H1 (cell line): Measurements from ENCODE around the gene UBR2. TPM values are rescaled to one million over a fixed set of nuclear protein-coding genes. Genes with fewer than 3 reads are reported as not detected.

Source experiments
- CTCF ChIA-PET: fragments of 300-600 bp; sonication (Branson Sonifier 250); formaldehyde crosslinking; loops from one replicate; lab custom pipeline; 2021; ENCODE audit not compliant: partially characterized antibody; lab: Charles Lee
- POLR2A ChIA-PET: fragments of 300-600 bp; sonication (Branson Sonifier 250); formaldehyde crosslinking; loops from one replicate; lab custom pipeline; 2021; ENCODE audit warnings: inconsistent platforms; ENCODE audit not compliant: partially characterized antibody; lab: Charles Lee
- DNase-seq, 2 experiments: peaks; one replicate each; pipeline versions ENCODE4 v3.0.0 to v3.0.0-alpha.2; 2010 to 2022; ENCODE audit warnings: low spot score in 2 of 2, low read depth in 1 of 2, mixed read lengths in 1 of 2
- FAIRE-seq: peaks from 2 replicates; lab custom pipeline; 2011; peaks lifted over from hg19 to GRCh38; lab: Jason Lieb, UNC
- H2AFZ ChIP-seq: 2 replicates; pipeline ENCODE4 v1.8.1; 2012; ENCODE audit warnings: low read length, inconsistent platforms
- H2AK5ac ChIP-seq: 2 replicates; pipeline ENCODE4 v1.6.1; 2013; ENCODE audit warnings: low read depth, low read length
- H2BK120ac ChIP-seq: replicated peaks from 2 replicates; pipeline ENCODE3; 2013; ENCODE audit warnings: low read depth, low read length, inconsistent platforms
- H2BK12ac ChIP-seq: 2 replicates; pipeline ENCODE4 v1.6.1; 2013; ENCODE audit warnings: low read depth, low read length
- H2BK15ac ChIP-seq: 2 replicates; pipeline ENCODE4 v1.6.1; 2013; ENCODE audit warnings: low read length
- H2BK20ac ChIP-seq: 2 replicates; pipeline ENCODE4 v1.6.1; 2013; ENCODE audit warnings: low read length
- H2BK5ac ChIP-seq: 2 replicates; pipeline ENCODE4 v1.6.1; 2013; ENCODE audit warnings: low read depth, low read length
- H3K14ac ChIP-seq: 2 replicates; pipeline ENCODE4 v1.6.1; 2013; ENCODE audit warnings: inconsistent platforms; ENCODE audit not compliant: insufficient read length
- H3K18ac ChIP-seq: 2 replicates; pipeline ENCODE4 v1.6.1; 2013; ENCODE audit warnings: low read length; ENCODE audit errors: extremely low read depth
- H3K23ac ChIP-seq: 2 replicates; pipeline ENCODE4 v1.6.1; 2013; ENCODE audit warnings: inconsistent platforms; ENCODE audit not compliant: insufficient read length
- H3K23me2 ChIP-seq: 2 replicates; pipeline ENCODE4 v1.6.1; 2013; ENCODE audit warnings: low read depth, low read length
- H3K27ac ChIP-seq: 2 replicates; pipeline ENCODE4 v1.6.1; 2011; ENCODE audit warnings: low read depth, low read length, inconsistent platforms
- H3K27me3 ChIP-seq, 4 experiments: replicated peaks in 1 of 4; 1 replicate in 1 of 4; 2 replicates in 3 of 4; pipeline versions ENCODE4 v1.6.1 to v1.8.1; 2011 to 2013; ENCODE audit warnings: low read length in 3 of 4, mild to moderate bottlenecking in 3 of 4, inconsistent platforms in 2 of 4, mixed read lengths in 2 of 4, moderate library complexity in 1 of 4; ENCODE audit not compliant: control insufficient read depth in 3 of 4, insufficient read depth in 3 of 4; ENCODE audit errors: extremely low read depth in 1 of 4
- H3K36me3 ChIP-seq, 4 experiments: 2 replicates each; pipeline versions ENCODE4 v1.6.1 to v1.8.1; 2011 to 2013; ENCODE audit warnings: mild to moderate bottlenecking in 4 of 4, low read length in 3 of 4, moderate library complexity in 2 of 4, control low read depth in 1 of 4, inconsistent platforms in 1 of 4; ENCODE audit not compliant: insufficient read depth in 4 of 4, control insufficient read depth in 2 of 4
- H3K4ac ChIP-seq: replicated peaks from 2 replicates; pipeline ENCODE3; 2013; ENCODE audit warnings: low read length, low read depth, mixed read lengths, inconsistent platforms; ENCODE audit not compliant: insufficient read length
- H3K4me1 ChIP-seq, 4 experiments: replicated peaks in 1 of 4; 1 replicate in 1 of 4; 2 replicates in 3 of 4; pipeline versions ENCODE4 v1.6.1 to v1.8.1; 2011 to 2013; ENCODE audit warnings: low read length in 3 of 4, inconsistent platforms in 2 of 4, mixed read lengths in 1 of 4; ENCODE audit not compliant: insufficient read depth in 4 of 4, control insufficient read depth in 3 of 4
- H3K4me2 ChIP-seq, 2 experiments: 2 replicates each; pipeline versions ENCODE4 v1.6.1 to v1.8.1; 2011 to 2013; ENCODE audit warnings: low read depth in 2 of 2, low read length in 2 of 2, control low read depth in 1 of 2, inconsistent platforms in 1 of 2, mild to moderate bottlenecking in 1 of 2; ENCODE audit not compliant: insufficient read depth in 1 of 2
- H3K4me3 ChIP-seq, 4 experiments: fragments of 200-600, 300-600 bp in 1 of 4; sonication (generic), shearing (Covaris generic), sonication (Bioruptor Twin) in 1 of 4; 2 replicates each; pipeline versions ENCODE4 v1.5.1 to v1.8.1; 2011 to 2016; ENCODE audit warnings: low read length in 4 of 4, low read depth in 3 of 4, control low read depth in 2 of 4, inconsistent platforms in 2 of 4, mild to moderate bottlenecking in 2 of 4, mixed read lengths in 1 of 4, moderate library complexity in 1 of 4; ENCODE audit not compliant: insufficient read depth in 2 of 4; ENCODE audit errors: extremely low read depth in 1 of 4
- H3K56ac ChIP-seq: replicated peaks from 2 replicates; pipeline ENCODE3; 2013; ENCODE audit warnings: low read depth, mild to moderate bottlenecking, mixed read lengths, low read length, inconsistent platforms; ENCODE audit not compliant: insufficient read length
- H3K79me1 ChIP-seq: 2 replicates; pipeline ENCODE4 v1.6.1; 2013; ENCODE audit warnings: low read depth, low read length, control low read depth
- H3K79me2 ChIP-seq, 2 experiments: 2 replicates each; pipeline versions ENCODE4 v1.6.1 to v1.8.1; 2012 to 2013; ENCODE audit warnings: low read length in 2 of 2, mild to moderate bottlenecking in 2 of 2, inconsistent platforms in 1 of 2; ENCODE audit not compliant: insufficient read depth in 2 of 2, control insufficient read depth in 1 of 2
- H3K9ac ChIP-seq, 4 experiments: replicated peaks in 1 of 4; 1 replicate in 1 of 4; 2 replicates in 3 of 4; pipeline versions ENCODE4 v1.6.1 to v1.8.1; 2011 to 2013; ENCODE audit warnings: low read depth in 3 of 4, low read length in 3 of 4, control low read depth in 2 of 4, mild to moderate bottlenecking in 2 of 4, moderate library complexity in 2 of 4, inconsistent platforms in 1 of 4; ENCODE audit errors: extremely low read depth in 1 of 4
- H3K9me3 ChIP-seq, 2 experiments: 2 replicates each; pipeline versions ENCODE4 v1.6.1 to v1.8.1; 2012 to 2013; ENCODE audit warnings: mild to moderate bottlenecking in 2 of 2, moderate library complexity in 2 of 2, control low read depth in 1 of 2, inconsistent platforms in 1 of 2, low read depth in 1 of 2, low read length in 1 of 2, mixed read lengths in 1 of 2; ENCODE audit not compliant: insufficient read depth in 2 of 2
- H4K20me1 ChIP-seq, 2 experiments: replicated peaks in 1 of 2; 2 replicates each; pipeline versions ENCODE3 to v1.8.1; 2011 to 2013; ENCODE audit warnings: inconsistent platforms in 2 of 2, low read length in 2 of 2, mild to moderate bottlenecking in 1 of 2; ENCODE audit not compliant: insufficient read depth in 2 of 2, control insufficient read depth in 1 of 2
- H4K5ac ChIP-seq: 2 replicates; pipeline ENCODE4 v1.6.1; 2013; ENCODE audit warnings: low read length, low read depth, mixed read lengths, inconsistent platforms; ENCODE audit not compliant: insufficient read length
- H4K8ac ChIP-seq: 2 replicates; pipeline ENCODE4 v1.8.0; 2013; ENCODE audit warnings: mild to moderate bottlenecking, moderate library complexity, low read length, inconsistent platforms; ENCODE audit not compliant: insufficient read depth; ENCODE audit errors: extremely low read depth
- H4K91ac ChIP-seq: replicated peaks from 2 replicates; pipeline ENCODE3; 2013; ENCODE audit warnings: low read length, mixed read lengths, inconsistent platforms; ENCODE audit not compliant: insufficient read length
- SP1 ChIP-seq: IDR thresholded peaks from 2 replicates; pipeline ENCODE4 v1.6.1; 2011; ENCODE audit warnings: low read depth, low read length
- WGBS, 2 experiments: shearing (Covaris generic) in 1 of 2; methylation state at CpG; one replicate each; pipeline versions ENCODE4 v1.1.6 to v1.1.7; 2013 to 2015; ENCODE audit warnings: low lambda C conversion rate in 2 of 2, mixed read lengths in 2 of 2, inconsistent platforms in 1 of 2, low coverage in 1 of 2, missing lambda C conversion rate in 1 of 2; ENCODE audit not compliant: insufficient replicate concordance in 2 of 2, insufficient coverage in 1 of 2, insufficient read length in 1 of 2; ENCODE audit errors: extremely low coverage in 1 of 2, missing lambda C conversion rate in 1 of 2; 5-methylcytosine and 5-hydroxymethylcytosine counted together
- polyA plus RNA-seq, 7 experiments: library from polyadenylated mRNA; depleted of rRNA in 3 of 7; stranded (reverse) in 5 of 7; unstranded in 2 of 7; fragments of >200 nt in 5 of 7; fragments of 200-250 nt in 2 of 7; gene quantifications; 1 replicate in 5 of 7; 2 replicates in 1 of 7; 4 replicates in 1 of 7; pipeline versions ENCODE4 v1.2.1 to v1.2.3, GENCODE V29; 2011 to 2013; ENCODE audit warnings: missing spikeins in 2 of 7, mixed read lengths in 2 of 7
- total RNA-seq: library from RNA; stranded (reverse); fragmentation: NEBNext Ultra II Directional; extraction: Animal tissue kit (Norgen Biotek cat#: 25700); gene quantifications from 2 replicates; pipeline ENCODE4 v1.2.1, GENCODE V29; 2021

UBR2 gene
- total and polyA plus RNA-seq, 2 of the 8 experiments (the other 6 are each of a cell fraction or from before 2014, with no cell fraction given): 6.5 to 19.5 TPM

GRCh38 chr6:42545226-42545773 lies 18.5 kb upstream of the UBR2 start:
- Histone ChIP-seq H3K79me2 (no peaks in the 10 kb centered on the region), H3K18ac (no peak overlapping the region), H2BK5ac (no peak overlapping the region), H2AFZ (no peak overlapping the region), H3K14ac (no peak overlapping the region), H3K23me2 (no peaks in the 10 kb centered on the region; the same call in 1 of the 2 replicates), H3K79me1 (no peaks in the 10 kb centered on the region), H4K8ac (no peak overlapping the region; the same call in 1 of the 2 replicates), H3K4me2 (no peak overlapping the region), H3K4ac (no peak overlapping the region), H2BK15ac (no peak overlapping the region), H3K4me3 (no peak overlapping the region), H4K91ac (no peak overlapping the region), H4K20me1 (no peaks in the 10 kb centered on the region), H2AK5ac (no peak overlapping the region), H3K27me3 (no peaks in the 10 kb centered on the region), H3K9ac (no peak overlapping the region), H2BK120ac (no peak overlapping the region), H3K27ac (no peak overlapping the region), H3K36me3 (no peaks in the 10 kb centered on the region), H4K5ac (no peak overlapping the region), H2BK20ac (no peak overlapping the region), H3K23ac (no peak overlapping the region), H3K4me1 (no peaks in the 10 kb centered on the region; a peak in 2 of 7 replicates), H2BK12ac (no peak overlapping the region), H3K56ac (no peak overlapping the region), H3K9me3 (no peaks in the 10 kb centered on the region)
- no peak for DNase-seq
- 93% methylated on average over 7 of the region's 7 CpGs; no CpG with 5 or more reads in 1 of the 2 experiments for WGBS, 2 experiments
- ChIA-PET POLR2A (interaction anchor here (1.0 kb wide), 1 partner anchor 92 kb away, joined by 3 read pairs; no protein-coding TSS in a partner anchor), CTCF (interaction anchor here (1.4 to 4.7 kb wide), 2 partner anchors 11 to 235 kb away, joined by 5 to 88 read pairs; no protein-coding TSS in a partner anchor)
- FAIRE-seq: no peak
- no peak for TF ChIP-seq SP1
